A549 treated with ZK216348 at 1 μM for 4 hours (cell line): ENCODE data around the gene SESTD1. TPM values are rescaled to one million over a fixed set of nuclear protein-coding genes. Genes with fewer than 3 reads are reported as not detected.

Experiments
- total RNA-seq: library from RNA; stranded (reverse); fragments of 200-300 nt; extraction: Qiagen RNA extraction; gene quantifications from 5 replicates; pipeline ENCODE4 v1.2.3, GENCODE V29; 2022; ENCODE audit warnings: low read depth

The SESTD1 gene
- 17.8 to 25.8 TPM (median 24.5 TPM) in 5 replicates for total RNA-seq

GRCh38 chr2:179264368-179265081 is at the start of gene SESTD1:
TSS of gene SESTD1 (minus strand) at chr2:179264832. CDS start at chr2:179191841, 72,991 bp downstream.

Other genes with a start within 250 kb of the SESTD1 start
- gene CCDC141, start 214.7 kb downstream of the SESTD1 start, total RNA-seq, result 0.13 TPM in 1 of 5 replicates, not detected in the others